ENCODE measurements around the gene TIMP3.

Gene TIMP3

DNA sequence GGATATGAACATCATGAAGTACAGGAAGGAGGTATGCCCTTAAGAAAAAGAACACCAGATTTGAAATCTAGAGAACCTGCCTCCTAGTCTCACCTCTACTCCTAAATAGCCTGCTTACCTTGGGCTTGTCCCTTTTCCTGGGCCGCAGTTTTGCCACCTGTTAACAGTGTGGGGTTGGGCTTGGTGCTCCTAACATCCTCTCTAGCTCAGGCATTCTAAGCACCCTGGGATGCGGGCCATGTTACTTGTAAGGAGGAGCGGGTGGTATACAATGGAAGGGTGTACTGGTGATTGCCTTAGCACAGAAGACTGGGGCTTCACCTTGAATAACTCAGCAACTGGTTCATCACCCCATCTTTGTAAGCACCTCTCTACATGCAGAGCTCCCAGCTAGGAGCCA is 48.7 kb downstream of the TIMP3 start:
- TF ChIP-seq, protein P1, sequence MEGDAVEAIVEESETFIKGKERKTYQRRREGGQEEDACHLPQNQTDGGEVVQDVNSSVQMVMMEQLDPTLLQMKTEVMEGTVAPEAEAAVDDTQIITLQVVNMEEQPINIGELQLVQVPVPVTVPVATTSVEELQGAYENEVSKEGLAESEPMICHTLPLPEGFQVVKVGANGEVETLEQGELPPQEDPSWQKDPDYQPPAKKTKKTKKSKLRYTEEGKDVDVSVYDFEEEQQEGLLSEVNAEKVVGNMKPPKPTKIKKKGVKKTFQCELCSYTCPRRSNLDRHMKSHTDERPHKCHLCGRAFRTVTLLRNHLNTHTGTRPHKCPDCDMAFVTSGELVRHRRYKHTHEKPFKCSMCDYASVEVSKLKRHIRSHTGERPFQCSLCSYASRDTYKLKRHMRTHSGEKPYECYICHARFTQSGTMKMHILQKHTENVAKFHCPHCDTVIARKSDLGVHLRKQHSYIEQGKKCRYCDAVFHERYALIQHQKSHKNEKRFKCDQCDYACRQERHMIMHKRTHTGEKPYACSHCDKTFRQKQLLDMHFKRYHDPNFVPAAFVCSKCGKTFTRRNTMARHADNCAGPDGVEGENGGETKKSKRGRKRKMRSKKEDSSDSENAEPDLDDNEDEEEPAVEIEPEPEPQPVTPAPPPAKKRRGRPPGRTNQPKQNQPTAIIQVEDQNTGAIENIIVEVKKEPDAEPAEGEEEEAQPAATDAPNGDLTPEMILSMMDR (IDR thresholded peaks at IDR 0.05; ENCODE audit: extremely low read depth, missing control alignments): no peak
- DNase-seq (ENCODE audit: low spot score): no peak

DNA sequence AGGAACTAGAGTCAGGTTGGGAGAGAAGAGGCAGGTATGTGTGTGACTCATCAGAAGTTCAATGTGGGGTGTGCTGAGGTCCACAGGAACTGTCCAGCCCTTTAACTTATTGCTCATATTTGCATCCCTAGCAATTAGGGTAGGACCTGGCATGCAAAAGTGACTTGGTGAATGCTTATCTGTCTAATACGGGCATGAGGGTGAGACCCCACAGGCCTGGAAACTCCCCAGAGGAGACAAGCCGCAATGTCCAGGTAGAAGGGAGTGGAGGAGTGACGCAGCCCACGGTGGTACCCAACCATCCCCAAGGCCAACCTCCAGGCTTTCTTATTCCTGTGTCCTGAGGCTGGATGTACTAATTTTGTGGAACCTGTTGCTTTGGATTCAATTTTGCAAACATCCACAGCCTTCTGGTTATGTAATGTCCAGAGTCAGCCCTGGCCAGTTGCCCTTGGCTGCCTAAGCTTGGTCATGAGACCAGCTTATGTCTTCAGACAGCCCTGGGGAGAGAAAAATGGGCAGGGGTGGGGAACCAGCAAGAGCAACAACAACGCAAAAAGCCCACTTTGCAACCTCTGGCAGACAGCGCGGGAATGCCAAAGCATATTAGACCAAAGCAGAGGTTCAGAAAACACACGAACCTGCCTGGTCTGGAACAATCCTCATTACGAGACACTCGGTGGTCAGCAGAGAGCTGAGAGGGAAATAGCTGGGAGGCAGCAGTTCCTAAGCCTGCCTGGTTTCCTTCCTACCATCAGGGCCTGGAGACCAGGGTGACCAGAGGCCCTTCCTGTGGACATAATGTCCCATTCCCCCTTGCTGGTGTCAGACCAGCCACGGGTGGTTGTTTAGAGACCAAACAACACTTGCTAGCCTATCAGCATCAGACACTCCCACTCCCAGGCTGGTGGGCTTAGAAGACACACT is 49.3 kb downstream of the TIMP3 start:
- TF ChIP-seq, protein P1 (IDR thresholded peaks at IDR 0.05; ENCODE audit: extremely low read depth, missing control alignments): no peak
- no peak for DNase-seq (ENCODE audit: low spot score)

GRCh38 chr22:32852395-32853251 is 51.1 kb downstream of the TIMP3 start:
- no peak for DNase-seq (ENCODE audit: low spot score)
- TF ChIP-seq, protein P1 (IDR thresholded peaks at IDR 0.05; ENCODE audit: extremely low read depth, missing control alignments): no peak

DNA sequence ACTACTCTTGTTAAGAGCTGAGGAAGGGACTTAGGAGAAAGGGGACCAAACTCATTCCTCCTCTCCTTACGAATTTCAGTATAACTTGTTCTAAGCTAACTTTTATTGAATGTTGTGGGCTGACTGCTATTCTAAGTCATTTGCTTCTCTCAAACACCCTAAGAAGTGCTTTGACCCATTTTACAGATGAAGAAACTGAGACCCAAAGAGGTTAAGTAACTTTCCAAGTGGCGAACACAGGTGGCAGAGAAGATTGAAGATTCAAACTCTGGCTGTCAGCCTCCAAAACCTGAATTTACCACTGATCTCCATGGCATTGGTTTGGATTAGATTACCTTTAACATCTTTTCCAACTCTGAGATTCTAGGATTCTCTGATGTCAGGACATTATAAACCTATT is 52.2 kb downstream of the TIMP3 start:
- no peak for DNase-seq (ENCODE audit: low spot score)
- TF ChIP-seq, protein P1 (IDR thresholded peaks at IDR 0.05; ENCODE audit: extremely low read depth, missing control alignments): no peak

- TF ChIP-seq, protein P1 (IDR thresholded peaks at IDR 0.05; ENCODE audit: extremely low read depth, missing control alignments): no peak
- DNase-seq (ENCODE audit: low spot score): no peak
These were observed 52.9 kb downstream of the TIMP3 start for GRCh38 chr22:32854351-32854804.

- TF ChIP-seq, protein P1 (IDR thresholded peaks at IDR 0.05; ENCODE audit: extremely low read depth, missing control alignments): no peak
- DNase-seq (ENCODE audit: low spot score): no peak
These were observed 53.7 kb downstream of the TIMP3 start for GRCh38 chr22:32855045-32855756.

All from GM20000 (cell line).